GM21576 (cell line): ENCODE measurements around the gene KIAA0825.

ENCODE experiments used
- ATAC-seq: cut with Tn5 transposase; IDR thresholded peaks from one replicate; pipeline ENCODE4 v1.9.1; 2021; ENCODE audit warnings: mild to moderate bottlenecking, moderate library complexity; ENCODE audit not compliant: unreplicated experiment

KIAA0825 gene

GRCh38 chr5:94457788-94458187 is 160.6 kb downstream of the KIAA0825 start:
- ATAC-seq = no peak

- ATAC-seq = no peak
Observed at GRCh38 chr5:94445726-94446125, 172.7 kb downstream of the KIAA0825 start.

GRCh38 chr5:94442991-94443390 is 175.4 kb downstream of the KIAA0825 start:
- ATAC-seq = no peak

GRCh38 chr5:94442076-94442475 is 176.3 kb downstream of the KIAA0825 start:
- ATAC-seq = no peak

- no peak for ATAC-seq
Observed at GRCh38 chr5:94440015-94440414, 178.4 kb downstream of the KIAA0825 start.

- ATAC-seq = no peak
Observed at GRCh38 chr5:94433397-94434163, 184.8 kb downstream of the KIAA0825 start.

GRCh38 chr5:94432499-94432898 is 185.9 kb downstream of the KIAA0825 start:
- ATAC-seq = no peak

- ATAC-seq = no peak
Observed at GRCh38 chr5:94431696-94432095, 186.7 kb downstream of the KIAA0825 start.

- ATAC-seq = no peak
Observed at GRCh38 chr5:94429566-94429965, 188.8 kb downstream of the KIAA0825 start.

GRCh38 chr5:94425396-94425795 is 193.0 kb downstream of the KIAA0825 start:
- ATAC-seq = no peak

GRCh38 chr5:94423411-94423810 is 195.0 kb downstream of the KIAA0825 start:
- no peak for ATAC-seq

GRCh38 chr5:94422812-94423211 is 195.6 kb downstream of the KIAA0825 start:
- no peak for ATAC-seq

- no peak for ATAC-seq
Observed at GRCh38 chr5:94420885-94421284, 197.5 kb downstream of the KIAA0825 start.

- ATAC-seq = no peak
Observed at GRCh38 chr5:94415798-94416197, 202.6 kb downstream of the KIAA0825 start.

- no peak for ATAC-seq
Observed at GRCh38 chr5:94409440-94409839, 209.0 kb downstream of the KIAA0825 start.

- no peak for ATAC-seq
Observed at GRCh38 chr5:94407023-94407422, 211.4 kb downstream of the KIAA0825 start.

- ATAC-seq = no peak
Observed at GRCh38 chr5:94403483-94403882, 214.9 kb downstream of the KIAA0825 start.

- no peak for ATAC-seq
Observed at GRCh38 chr5:94402096-94402495, 216.3 kb downstream of the KIAA0825 start.

- ATAC-seq = no peak
Observed at GRCh38 chr5:94397508-94397907, 220.9 kb downstream of the KIAA0825 start.

- ATAC-seq = no peak
Observed at GRCh38 chr5:94396687-94397086, 221.7 kb downstream of the KIAA0825 start.

GRCh38 chr5:94395468-94395867 is 222.9 kb downstream of the KIAA0825 start:
- no peak for ATAC-seq

- no peak for ATAC-seq
Observed at GRCh38 chr5:94391996-94392395, 226.4 kb downstream of the KIAA0825 start.

GRCh38 chr5:94389515-94389899 is 228.9 kb downstream of the KIAA0825 start:
- ATAC-seq = no peak
